K562 (cell line): ENCODE results near the gene PACS2. TPM values are rescaled to one million over a fixed set of nuclear protein-coding genes. Genes with fewer than 3 reads are reported as not detected.

Experiments used
- ATAC-seq: fragments of 200-7000 bp; cut with Tn5 transposase; 3 replicates; pipeline ENCODE4 v1.9.1; 2020; ENCODE audit warnings: moderate library complexity
- BruUV-seq: library from RNA; stranded (reverse); fragments of 400-500 nt; replicated peaks from 2 replicates; lab custom pipeline; 2021; lab: Mats Ljungman, UMichigan
- CTCF ChIA-PET: fragments of 300-600 bp; formaldehyde crosslinking; extraction: SDS; loops from one replicate; lab custom pipeline; 2021; ENCODE audit warnings: low intra/inter-chr PET ratio; lab: Yijun Ruan, JAX
- POLR2A ChIA-PET: fragments of 300-600, 350-650 bp; sonication (Branson Sonifier 250); formaldehyde crosslinking; extraction: SDS; loops from one replicate; lab custom pipeline; 2021; ENCODE audit warnings: antibody characterized with exemption, inconsistent platforms; lab: Yijun Ruan, JAX
- DNase-seq, 4 experiments: peaks; one replicate each; pipeline versions ENCODE4 v3.0.0 to v3.0.0-alpha.2; 2011 to 2018; ENCODE audit warnings: low spot score in 3 of 4, mixed read lengths in 3 of 4; ENCODE audit errors: extremely low read depth in 1 of 4
- FAIRE-seq: peaks from 2 replicates; lab custom pipeline; 2011; peaks lifted over from hg19 to GRCh38; lab: Jason Lieb, UNC
- H2AFZ ChIP-seq: 2 replicates; pipeline ENCODE4 v1.6.0; 2011; ENCODE audit warnings: low read depth, low read length, control low read depth, inconsistent platforms
- H3K27ac ChIP-seq: fragments of 200-600 bp; 3 replicates; pipeline ENCODE4 v1.8.0; 2011; ENCODE audit warnings: low read depth, mild to moderate bottlenecking, control low read depth, inconsistent platforms, low read length, moderate library complexity, mixed read lengths; ENCODE audit errors: extremely low read depth
- H3K27me3 ChIP-seq, 2 experiments: fragments of 300-600 bp in 1 of 2; 2 replicates in 1 of 2; 3 replicates in 1 of 2; pipeline versions ENCODE4 v1.6.0 to v1.8.0; 2011; ENCODE audit warnings: inconsistent platforms in 2 of 2, low read length in 2 of 2, mild to moderate bottlenecking in 1 of 2, mixed read lengths in 1 of 2, moderate library complexity in 1 of 2; ENCODE audit not compliant: control insufficient read depth in 2 of 2, insufficient read depth in 2 of 2
- H3K36me3 ChIP-seq: fragments of 300-600 bp; 3 replicates; pipeline ENCODE4 v1.8.0; 2011; ENCODE audit warnings: mild to moderate bottlenecking, low read length, inconsistent platforms; ENCODE audit not compliant: control insufficient read depth, insufficient read depth
- H3K4me1 ChIP-seq, 2 experiments: fragments of 200-600 bp in 1 of 2; replicated peaks in 1 of 2; 2 replicates in 1 of 2; 3 replicates in 1 of 2; pipeline versions ENCODE4 v1.5.1 to v1.8.0; 2011; ENCODE audit warnings: inconsistent platforms in 2 of 2, low read length in 2 of 2, mild to moderate bottlenecking in 1 of 2, mixed read lengths in 1 of 2, moderate library complexity in 1 of 2; ENCODE audit not compliant: control insufficient read depth in 2 of 2, insufficient read depth in 2 of 2
- H3K4me2 ChIP-seq: 2 replicates; pipeline ENCODE4 v1.6.1; 2011; ENCODE audit warnings: low read length, control low read depth, inconsistent platforms, mixed read lengths; ENCODE audit not compliant: insufficient read depth
- H3K4me3 ChIP-seq: fragments of 200-600 bp; sonication (generic), shearing (Covaris generic); 2 replicates; pipeline ENCODE4 v1.5.1; 2016; ENCODE audit warnings: control low read depth, inconsistent platforms
- H3K79me2 ChIP-seq: fragments of 200-600 bp; 3 replicates; pipeline ENCODE4 v1.8.0; 2011; ENCODE audit warnings: low read length, inconsistent platforms; ENCODE audit not compliant: control insufficient read depth, insufficient read depth
- H3K9ac ChIP-seq, 2 experiments: 2 replicates each; pipeline versions ENCODE4 v1.6.0 to v1.6.1; 2011; ENCODE audit warnings: low read depth in 2 of 2, low read length in 2 of 2, control low read depth in 1 of 2, inconsistent platforms in 1 of 2, mild to moderate bottlenecking in 1 of 2, mixed read lengths in 1 of 2; ENCODE audit not compliant: insufficient read depth in 1 of 2
- H3K9me1 ChIP-seq: one replicate; pipeline ENCODE4 v1.6.0; 2011; ENCODE audit warnings: inconsistent platforms, mild to moderate bottlenecking, low read length, moderate library complexity; ENCODE audit not compliant: control insufficient read depth, insufficient read depth
- H3K9me3 ChIP-seq: replicated peaks from 2 replicates; pipeline ENCODE4 v1.5.1; 2011; ENCODE audit warnings: low read depth, low read length, inconsistent platforms; ENCODE audit not compliant: control insufficient read depth, insufficient read depth
- H4K20me1 ChIP-seq: replicated peaks from 2 replicates; pipeline ENCODE4 v1.6.1; 2011; ENCODE audit warnings: low read length, inconsistent platforms, mixed read lengths; ENCODE audit not compliant: control insufficient read depth, insufficient read depth
- BHLHE40 ChIP-seq: IDR thresholded peaks from 2 replicates; pipeline ENCODE4 v1.6.1; 2011; ENCODE audit warnings: low read length, improper control_type of control experiment
- CBX5 ChIP-seq: IDR thresholded peaks from 2 replicates; pipeline ENCODE4 v1.6.1; 2014; ENCODE audit warnings: low read depth, borderline replicate concordance
- CXXC5 ChIP-seq: fragments of 250-450 bp; sonication (Bioruptor Pico); IDR thresholded peaks from 2 replicates; pipeline ENCODE4 v1.8.0; 2022; ENCODE audit warnings: inconsistent platforms, mild to moderate bottlenecking, moderate library complexity
- E2F6 ChIP-seq, 2 experiments: IDR thresholded peaks; 2 replicates each; pipeline ENCODE4 v1.6.1; 2011; ENCODE audit warnings: borderline replicate concordance in 1 of 2, control low read depth in 1 of 2, low read depth in 1 of 2, low read length in 1 of 2, mild to moderate bottlenecking in 1 of 2, mixed read lengths in 1 of 2, moderate library complexity in 1 of 2; ENCODE audit not compliant: insufficient read depth in 1 of 2, insufficient read length in 1 of 2, poor library complexity in 1 of 2, severe bottlenecking in 1 of 2; ENCODE audit errors: extremely low read depth in 1 of 2
- POLR3A ChIP-seq: IDR thresholded peaks from 2 replicates; pipeline ENCODE4 v1.6.1; 2011; ENCODE audit warnings: borderline replicate concordance, mild to moderate bottlenecking, moderate library complexity; ENCODE audit not compliant: insufficient read length, insufficient read depth; ENCODE audit errors: extremely low read depth
- TGIF2 ChIP-seq: sonication (generic); formaldehyde crosslinking; IDR thresholded peaks from 2 replicates; pipeline ENCODE4 v1.8.1; 2022; ENCODE audit warnings: mild to moderate bottlenecking, missing genetic modification reagents, moderate library complexity
- WGBS: fragments of 100-300 bp; shearing (Covaris generic); methylation state at CpG from one replicate; pipeline ENCODE4 v1.1.6; 2016; ENCODE audit warnings: low coverage, mixed read lengths; ENCODE audit not compliant: insufficient coverage; ENCODE audit errors: missing lambda C conversion rate; 5-methylcytosine and 5-hydroxymethylcytosine counted together
- in situ Hi-C: fragments of 300-500 bp; cut with MboI; formaldehyde crosslinking; loops from 4 replicates; pipeline ENCODE4 v1.15.0; 2018; ENCODE audit warnings: inconsistent platforms, mixed read lengths
- intact Hi-C: fragments of 100-400 bp; cut with micrococcal nuclease; formaldehyde crosslinking; loops from 2 replicates; pipeline ENCODE4 v1.14.2; 2022
- polyA plus RNA-seq, 8 experiments: library from polyadenylated mRNA; depleted of rRNA in 4 of 8; stranded (reverse) in 5 of 8; unstranded in 3 of 8; fragments of >200 nt; fragmentation: Nextera tagmentation in 2 of 8; fragmentation: Illumina TruSeq in 1 of 8; extraction: Ambion mirVana in 2 of 8; extraction: Trizol in 1 of 8; gene quantifications; 2 replicates each; pipeline versions ENCODE4 v1.2.1 to v1.2.3, GENCODE V29; 2011 to 2014; ENCODE audit warnings: inconsistent platforms in 1 of 8, missing spikeins in 1 of 8
- total RNA-seq, 7 experiments: library from RNA; depleted of rRNA in 6 of 7; stranded (reverse); fragments of >200 nt in 6 of 7; fragmentation: Illumina TruSeq in 2 of 7; extraction: Trizol in 2 of 7; gene quantifications; 2 replicates each; pipeline versions ENCODE4 v1.2.1 to v1.2.3, GENCODE V29; 2011 to 2021; ENCODE audit warnings: low replicate concordance in 1 of 7
- TF ChIP-seq, protein P1 (sequence below): sonication (generic); formaldehyde crosslinking; IDR thresholded peaks from 2 replicates; pipeline ENCODE4 v1.8.0; 2022; ENCODE audit warnings: mild to moderate bottlenecking, missing genetic modification reagents
- TF ChIP-seq, protein P2 (sequence below): fragments of 200-800 bp; sonication (Bioruptor generic); IDR thresholded peaks from 2 replicates; pipeline ENCODE4 v1.6.1; 2016; ENCODE audit warnings: missing genetic modification characterization, missing compliant biosample characterization

The PACS2 gene
- total and polyA plus RNA-seq, 9 of the 15 experiments (the other 6 are each of a cell fraction or from before 2014, with no cell fraction given) = 0.11 to 20.8 (median 9.9) TPM

DNA sequence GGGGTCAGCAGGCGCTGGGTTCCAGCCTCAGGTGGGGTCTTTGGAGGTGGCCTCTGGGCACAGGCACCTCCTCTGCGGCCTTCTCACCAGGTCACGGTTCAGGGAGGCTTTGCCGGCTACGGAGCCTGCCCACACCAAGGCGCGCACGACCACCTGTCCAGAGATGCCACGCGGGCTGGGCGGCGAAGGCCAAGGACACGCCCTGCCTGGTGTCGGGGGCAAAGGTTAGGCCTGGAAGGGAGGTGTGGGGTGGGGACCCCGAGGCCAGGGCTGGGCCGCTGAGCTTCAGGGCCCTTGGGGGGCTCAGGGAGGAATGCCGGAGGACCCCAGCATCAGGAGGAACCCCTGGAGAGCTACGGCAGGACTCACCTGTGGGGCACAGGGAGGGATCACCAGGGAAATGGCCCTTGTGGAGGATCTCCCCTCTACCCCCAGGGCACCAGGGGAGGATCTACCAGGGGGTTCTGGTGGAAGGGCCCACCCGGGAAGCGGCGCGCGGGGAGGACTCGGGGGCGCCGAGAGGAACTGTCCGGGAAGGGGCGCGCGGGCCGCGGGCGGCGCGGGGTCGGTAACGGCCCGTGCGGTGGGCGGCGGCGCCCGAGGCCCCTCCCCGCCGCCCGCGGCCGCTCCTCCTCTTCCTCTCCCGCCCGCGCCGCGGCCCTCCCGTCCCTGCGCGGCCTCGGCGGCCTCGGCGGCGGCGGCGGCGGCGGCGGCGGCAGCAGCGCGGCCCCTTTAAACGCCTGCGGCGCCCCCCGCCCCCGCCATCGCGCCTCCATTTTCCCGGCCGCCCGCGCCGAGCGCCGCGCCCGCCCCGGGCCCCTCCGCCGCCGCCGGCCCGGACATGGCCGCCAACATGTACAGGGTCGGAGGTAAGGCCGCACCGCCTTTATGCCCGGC, 104.9 kb downstream of the PACS2 start, which contains the start of gene MTA1:
Gene MTA1 (plus strand): TSS at position 633 of the 897 bp plus-strand sequence. CDS start 209 bp downstream, at position 842.
- CTCF ChIA-PET = no interaction called here
- no peaks in the 10 kb centered on the region for H3K27me3 ChIP-seq
- intact Hi-C loops = no loop called here
- DNase-seq = peak; percentile 66 to 78 (median 76)
- no peaks in the 10 kb centered on the region for H3K9me3 ChIP-seq
- 23% methylated on average over 14 of the region's 96 CpGs for WGBS
- H3K27ac ChIP-seq = peak within 1 kb of the TSS; percentile 80
- ATAC-seq = peak; percentile 73
- POLR2A ChIA-PET = no interaction called here
- no TSS peak for BruUV-seq
- peak within 1 kb of the TSS; percentile 71 for H3K4me3 ChIP-seq
- peaks cover 25% of the 10 kb centered on the region; the same call in 2 of the 3 replicates for H3K36me3 ChIP-seq
- H3K9ac ChIP-seq = peak within 1 kb of the TSS; percentile 81 to 98
- H3K9me1 ChIP-seq = peaks cover 6% of the 10 kb centered on the region
- H3K79me2 ChIP-seq = peaks cover 47% of the 10 kb centered on the region
- no peaks in the 10 kb centered on the region for H4K20me1 ChIP-seq
- peak within 1 kb of the TSS; percentile 89 for H2AFZ ChIP-seq
- peaks cover 11 to 61% of the 10 kb centered on the region in 2 experiments; a peak in 4 of 5 replicates for H3K4me1 ChIP-seq
- FAIRE-seq = no peak
- in situ Hi-C loops = no loop called here
- peak within 1 kb of the TSS; percentile 77 for H3K4me2 ChIP-seq
- TF ChIP-seq CXXC5 (CRISPR knock-in tag) (peak; percentile 57), TGIF2 (CRISPR knock-in tag) (no peak), CBX5 (no peak), E2F6 (IDR thresholded peaks at IDR 0.05; ENCODE audit: borderline replicate concordance in 1 of 2, extremely low read depth in 1 of 2, insufficient read depth in 1 of 2, insufficient read length in 1 of 2, low read depth in 1 of 2, low read length in 1 of 2, poor library complexity in 1 of 2, severe bottlenecking in 1 of 2) (peak in 1 of 2 experiments; percentile 19), BHLHE40 (peak; percentile 45; the same call in 1 of the 2 replicates), POLR3A (no peak)
- TF ChIP-seq, protein P1, sequence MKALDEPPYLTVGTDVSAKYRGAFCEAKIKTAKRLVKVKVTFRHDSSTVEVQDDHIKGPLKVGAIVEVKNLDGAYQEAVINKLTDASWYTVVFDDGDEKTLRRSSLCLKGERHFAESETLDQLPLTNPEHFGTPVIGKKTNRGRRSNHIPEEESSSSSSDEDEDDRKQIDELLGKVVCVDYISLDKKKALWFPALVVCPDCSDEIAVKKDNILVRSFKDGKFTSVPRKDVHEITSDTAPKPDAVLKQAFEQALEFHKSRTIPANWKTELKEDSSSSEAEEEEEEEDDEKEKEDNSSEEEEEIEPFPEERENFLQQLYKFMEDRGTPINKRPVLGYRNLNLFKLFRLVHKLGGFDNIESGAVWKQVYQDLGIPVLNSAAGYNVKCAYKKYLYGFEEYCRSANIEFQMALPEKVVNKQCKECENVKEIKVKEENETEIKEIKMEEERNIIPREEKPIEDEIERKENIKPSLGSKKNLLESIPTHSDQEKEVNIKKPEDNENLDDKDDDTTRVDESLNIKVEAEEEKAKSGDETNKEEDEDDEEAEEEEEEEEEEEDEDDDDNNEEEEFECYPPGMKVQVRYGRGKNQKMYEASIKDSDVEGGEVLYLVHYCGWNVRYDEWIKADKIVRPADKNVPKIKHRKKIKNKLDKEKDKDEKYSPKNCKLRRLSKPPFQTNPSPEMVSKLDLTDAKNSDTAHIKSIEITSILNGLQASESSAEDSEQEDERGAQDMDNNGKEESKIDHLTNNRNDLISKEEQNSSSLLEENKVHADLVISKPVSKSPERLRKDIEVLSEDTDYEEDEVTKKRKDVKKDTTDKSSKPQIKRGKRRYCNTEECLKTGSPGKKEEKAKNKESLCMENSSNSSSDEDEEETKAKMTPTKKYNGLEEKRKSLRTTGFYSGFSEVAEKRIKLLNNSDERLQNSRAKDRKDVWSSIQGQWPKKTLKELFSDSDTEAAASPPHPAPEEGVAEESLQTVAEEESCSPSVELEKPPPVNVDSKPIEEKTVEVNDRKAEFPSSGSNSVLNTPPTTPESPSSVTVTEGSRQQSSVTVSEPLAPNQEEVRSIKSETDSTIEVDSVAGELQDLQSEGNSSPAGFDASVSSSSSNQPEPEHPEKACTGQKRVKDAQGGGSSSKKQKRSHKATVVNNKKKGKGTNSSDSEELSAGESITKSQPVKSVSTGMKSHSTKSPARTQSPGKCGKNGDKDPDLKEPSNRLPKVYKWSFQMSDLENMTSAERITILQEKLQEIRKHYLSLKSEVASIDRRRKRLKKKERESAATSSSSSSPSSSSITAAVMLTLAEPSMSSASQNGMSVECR = no peak
- TF ChIP-seq, protein P2, sequence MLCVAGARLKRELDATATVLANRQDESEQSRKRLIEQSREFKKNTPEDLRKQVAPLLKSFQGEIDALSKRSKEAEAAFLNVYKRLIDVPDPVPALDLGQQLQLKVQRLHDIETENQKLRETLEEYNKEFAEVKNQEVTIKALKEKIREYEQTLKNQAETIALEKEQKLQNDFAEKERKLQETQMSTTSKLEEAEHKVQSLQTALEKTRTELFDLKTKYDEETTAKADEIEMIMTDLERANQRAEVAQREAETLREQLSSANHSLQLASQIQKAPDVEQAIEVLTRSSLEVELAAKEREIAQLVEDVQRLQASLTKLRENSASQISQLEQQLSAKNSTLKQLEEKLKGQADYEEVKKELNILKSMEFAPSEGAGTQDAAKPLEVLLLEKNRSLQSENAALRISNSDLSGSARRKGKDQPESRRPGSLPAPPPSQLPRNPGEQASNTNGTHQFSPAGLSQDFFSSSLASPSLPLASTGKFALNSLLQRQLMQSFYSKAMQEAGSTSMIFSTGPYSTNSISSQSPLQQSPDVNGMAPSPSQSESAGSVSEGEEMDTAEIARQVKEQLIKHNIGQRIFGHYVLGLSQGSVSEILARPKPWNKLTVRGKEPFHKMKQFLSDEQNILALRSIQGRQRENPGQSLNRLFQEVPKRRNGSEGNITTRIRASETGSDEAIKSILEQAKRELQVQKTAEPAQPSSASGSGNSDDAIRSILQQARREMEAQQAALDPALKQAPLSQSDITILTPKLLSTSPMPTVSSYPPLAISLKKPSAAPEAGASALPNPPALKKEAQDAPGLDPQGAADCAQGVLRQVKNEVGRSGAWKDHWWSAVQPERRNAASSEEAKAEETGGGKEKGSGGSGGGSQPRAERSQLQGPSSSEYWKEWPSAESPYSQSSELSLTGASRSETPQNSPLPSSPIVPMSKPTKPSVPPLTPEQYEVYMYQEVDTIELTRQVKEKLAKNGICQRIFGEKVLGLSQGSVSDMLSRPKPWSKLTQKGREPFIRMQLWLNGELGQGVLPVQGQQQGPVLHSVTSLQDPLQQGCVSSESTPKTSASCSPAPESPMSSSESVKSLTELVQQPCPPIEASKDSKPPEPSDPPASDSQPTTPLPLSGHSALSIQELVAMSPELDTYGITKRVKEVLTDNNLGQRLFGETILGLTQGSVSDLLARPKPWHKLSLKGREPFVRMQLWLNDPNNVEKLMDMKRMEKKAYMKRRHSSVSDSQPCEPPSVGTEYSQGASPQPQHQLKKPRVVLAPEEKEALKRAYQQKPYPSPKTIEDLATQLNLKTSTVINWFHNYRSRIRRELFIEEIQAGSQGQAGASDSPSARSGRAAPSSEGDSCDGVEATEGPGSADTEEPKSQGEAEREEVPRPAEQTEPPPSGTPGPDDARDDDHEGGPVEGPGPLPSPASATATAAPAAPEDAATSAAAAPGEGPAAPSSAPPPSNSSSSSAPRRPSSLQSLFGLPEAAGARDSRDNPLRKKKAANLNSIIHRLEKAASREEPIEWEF (CRISPR knock-in tag) = no peak
